Measurements from ENCODE around the gene PPFIA1. TPM values are rescaled to one million over a fixed set of nuclear protein-coding genes. Genes with fewer than 3 reads are reported as not detected.
"Not testable (repeated sequence)": the region's sequence is repeated elsewhere in the genome, so short reads cannot be mapped to it uniquely, and the experiment has no call there.

Gene PPFIA1
- total RNA-seq, 2 experiments from 2014 or later = 40.1 to 40.3 TPM

DNA sequence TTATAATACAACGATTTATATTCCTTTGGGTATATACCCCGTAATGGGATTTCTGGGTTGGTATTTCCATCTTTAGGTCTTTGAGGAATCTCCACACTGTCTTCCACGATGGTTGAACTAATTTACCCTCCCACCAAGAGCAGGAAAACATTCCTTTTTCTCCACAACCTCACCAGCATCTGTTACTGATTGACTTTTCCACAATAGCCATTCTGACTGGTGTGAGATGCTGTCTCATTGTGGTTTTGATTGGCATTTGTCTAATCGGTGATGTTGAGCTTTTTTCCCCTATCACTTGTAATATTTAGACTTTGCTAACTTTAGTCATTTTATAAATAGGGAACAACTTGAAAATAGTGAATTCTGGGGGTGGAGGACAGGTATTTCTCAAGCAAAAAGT lies 58.1 kb downstream of the PPFIA1 start:
- H3K4me3 Mint-ChIP-seq = no peak overlapping the region
- H3K4me1 Mint-ChIP-seq = peaks cover 2% of the 10 kb centered on the region
- H3K9me3 Mint-ChIP-seq = no peaks in the 10 kb centered on the region
- peaks cover 26% of the 10 kb centered on the region for H3K36me3 Mint-ChIP-seq
- ATAC-seq (ENCODE audit: low read depth) = no peak
- POLR2A ChIA-PET = interaction anchor here (0.5 kb wide), 1 partner anchor 8 kb away, joined by 4 read pairs; no protein-coding TSS in a partner anchor
- DNase-seq = no peak
- no peaks in the 10 kb centered on the region for H3K27me3 Mint-ChIP-seq
- H3K27ac Mint-ChIP-seq = no peak overlapping the region

DNA sequence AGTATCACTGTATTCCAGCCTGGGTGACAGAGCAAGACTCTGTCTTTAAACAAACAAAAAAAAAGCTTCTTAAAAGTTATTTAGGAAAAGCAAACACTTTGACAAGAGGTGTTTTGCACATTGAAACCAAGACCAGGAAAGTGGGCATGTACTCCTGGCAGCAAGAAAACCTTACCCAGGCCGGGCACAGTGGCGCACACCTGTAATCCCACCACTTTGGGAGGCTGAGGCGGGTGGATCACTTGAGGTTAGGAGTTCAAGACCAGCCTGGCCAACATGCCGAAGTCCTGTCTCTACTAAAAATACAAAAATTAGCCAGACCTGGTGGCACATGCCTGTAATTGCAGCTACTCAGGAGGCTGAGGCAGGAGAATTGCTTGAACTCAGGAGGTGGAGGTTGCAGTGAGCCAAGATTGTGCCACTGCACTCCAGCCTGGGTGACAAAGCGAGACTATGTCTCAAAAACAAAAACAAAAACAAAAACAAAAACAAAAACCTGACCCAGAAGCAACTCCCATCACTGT lies 60.9 kb downstream of the PPFIA1 start:
- ATAC-seq (ENCODE audit: low read depth); DNase-seq; H3K9me3 Mint-ChIP-seq; H3K27me3 Mint-ChIP-seq; POLR2A ChIA-PET; H3K4me1 Mint-ChIP-seq; H3K27ac Mint-ChIP-seq; H3K4me3 Mint-ChIP-seq: not testable (repeated sequence)
- H3K36me3 Mint-ChIP-seq = peaks cover 31% of the 10 kb centered on the region

DNA sequence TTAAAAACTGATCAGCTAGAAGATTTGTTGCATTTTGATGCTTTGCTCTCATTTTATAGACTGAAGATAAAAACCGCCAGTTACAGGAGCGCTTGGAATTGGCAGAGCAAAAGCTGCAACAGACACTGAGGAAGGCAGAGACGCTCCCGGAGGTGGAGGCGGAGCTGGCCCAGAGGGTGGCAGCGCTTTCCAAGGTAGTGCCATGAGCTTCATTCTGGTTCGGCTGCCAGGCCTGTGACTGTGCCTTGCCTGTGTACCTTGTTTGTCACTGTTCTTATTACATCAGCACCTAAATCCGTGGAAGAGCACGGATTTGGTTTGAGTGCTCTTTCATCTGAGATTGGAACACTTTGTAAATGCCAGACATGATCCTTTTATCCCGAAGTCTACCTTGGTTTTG lies 61.4 kb downstream of the PPFIA1 start:
- H3K4me3 Mint-ChIP-seq = no peak overlapping the region
- DNase-seq (no peak), ATAC-seq (ENCODE audit: low read depth) (no peak)
- H3K9me3 Mint-ChIP-seq = no peaks in the 10 kb centered on the region
- no peaks in the 10 kb centered on the region for H3K27me3 Mint-ChIP-seq
- H3K36me3 Mint-ChIP-seq = peaks cover 31% of the 10 kb centered on the region
- no peak overlapping the region for H3K27ac Mint-ChIP-seq
- no peaks in the 10 kb centered on the region for H3K4me1 Mint-ChIP-seq
- POLR2A ChIA-PET = no interaction called here

DNA sequence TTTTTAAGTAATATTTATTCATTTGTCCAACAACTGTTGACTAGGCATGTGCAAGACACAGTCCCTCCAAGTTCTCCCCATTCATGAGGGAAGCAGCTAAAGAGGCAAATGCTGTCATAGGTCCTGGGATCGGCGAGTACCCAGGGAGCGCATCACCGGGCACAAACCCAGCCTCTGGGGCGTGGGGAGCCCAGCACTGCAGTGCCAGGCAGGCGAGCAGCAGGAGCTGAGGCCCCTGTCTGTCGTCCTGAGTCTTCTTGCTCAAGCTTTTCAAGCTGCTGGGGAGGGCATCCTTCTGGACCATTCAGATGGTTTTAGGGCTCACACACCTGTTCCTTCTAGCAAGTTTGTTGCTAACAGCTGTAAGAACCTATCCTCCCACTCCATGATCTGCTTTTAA lies 62.1 kb downstream of the PPFIA1 start:
- Mint-ChIP-seq H3K27ac (no peak overlapping the region), H3K27me3 (no peaks in the 10 kb centered on the region), H3K9me3 (no peaks in the 10 kb centered on the region), H3K4me1 (no peaks in the 10 kb centered on the region), H3K36me3 (peaks cover 29% of the 10 kb centered on the region), H3K4me3 (no peak overlapping the region)
- no peak for DNase-seq
- ATAC-seq (ENCODE audit: low read depth) = no peak
- POLR2A ChIA-PET = no interaction called here

DNA sequence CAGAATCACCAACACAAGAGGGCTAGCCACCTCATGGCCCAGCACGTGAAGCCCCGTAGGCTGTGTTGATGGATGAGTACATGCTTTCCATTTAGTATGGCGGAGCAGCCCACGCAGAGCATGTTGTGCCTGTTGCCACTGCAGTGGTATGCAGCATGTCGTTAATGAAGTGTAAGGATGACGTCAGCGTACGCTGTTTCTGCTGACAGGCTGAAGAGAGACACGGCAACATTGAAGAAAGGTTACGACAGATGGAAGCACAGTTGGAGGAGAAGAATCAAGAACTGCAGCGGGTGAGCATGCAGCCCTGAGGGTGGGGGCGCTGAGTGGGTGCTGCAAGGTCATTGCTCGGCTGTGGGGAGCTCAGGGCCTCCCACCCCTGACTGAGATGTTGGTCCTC lies 62.8 kb downstream of the PPFIA1 start:
- Mint-ChIP-seq H3K4me3 (no peak overlapping the region), H3K27ac (no peak overlapping the region), H3K36me3 (peaks cover 27% of the 10 kb centered on the region), H3K9me3 (no peaks in the 10 kb centered on the region), H3K27me3 (no peaks in the 10 kb centered on the region), H3K4me1 (no peaks in the 10 kb centered on the region)
- ATAC-seq (ENCODE audit: low read depth) (no peak), DNase-seq (no peak)
- POLR2A ChIA-PET = no interaction called here

DNA sequence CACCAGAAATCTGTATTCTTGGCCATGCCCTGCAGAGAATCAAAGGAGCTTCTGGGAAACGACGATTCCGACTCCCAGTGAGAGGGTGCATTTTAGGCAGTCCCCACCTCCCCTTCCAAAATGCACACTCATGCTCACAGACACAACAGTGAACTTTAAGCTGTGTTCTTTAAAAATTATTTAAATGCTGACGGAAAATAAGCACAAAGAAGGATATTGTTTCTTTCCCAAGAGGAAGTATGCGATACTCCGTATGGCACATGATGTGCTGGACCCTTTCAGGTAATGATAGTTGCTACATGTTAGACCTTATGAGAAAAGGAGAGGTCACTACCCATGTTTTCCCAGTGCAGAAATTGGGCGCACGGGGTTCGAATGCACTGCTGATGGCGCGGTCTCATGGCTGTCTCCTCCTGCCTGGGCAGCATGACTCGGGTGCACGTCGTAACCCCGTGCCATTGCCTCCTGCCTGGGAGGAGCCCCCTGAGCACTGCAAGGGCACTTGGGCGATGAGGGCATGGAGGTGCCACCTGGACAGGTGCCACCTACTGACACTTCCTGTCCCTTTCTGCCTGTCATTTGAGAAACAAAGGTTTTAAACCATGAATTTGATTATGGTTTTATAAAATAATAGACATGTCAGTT lies 64.0 kb downstream of the PPFIA1 start:
- H3K27ac Mint-ChIP-seq = no peak overlapping the region
- no peaks in the 10 kb centered on the region for H3K27me3 Mint-ChIP-seq
- H3K4me1 Mint-ChIP-seq = peaks cover 3% of the 10 kb centered on the region
- no peak for ATAC-seq (ENCODE audit: low read depth)
- peaks cover 24% of the 10 kb centered on the region for H3K36me3 Mint-ChIP-seq
- no peak for DNase-seq
- no peaks in the 10 kb centered on the region for H3K9me3 Mint-ChIP-seq
- POLR2A ChIA-PET = no interaction called here
- no peak overlapping the region for H3K4me3 Mint-ChIP-seq

DNA sequence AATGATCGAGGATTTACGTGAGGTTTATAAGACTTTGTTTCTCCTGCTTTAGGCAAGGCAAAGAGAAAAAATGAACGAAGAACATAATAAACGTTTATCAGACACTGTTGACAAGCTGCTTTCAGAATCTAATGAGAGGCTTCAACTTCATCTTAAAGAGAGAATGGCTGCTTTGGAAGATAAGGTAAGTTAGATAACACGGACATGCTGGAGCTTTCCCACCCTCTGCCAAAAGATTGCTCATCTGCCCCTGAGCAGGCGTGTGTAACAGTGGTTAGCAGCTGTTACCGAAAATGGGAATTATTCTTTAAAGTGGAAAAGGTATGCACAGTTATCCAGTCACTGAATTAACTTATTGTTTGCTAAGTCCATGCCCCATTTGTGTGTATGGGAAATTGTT lies 65.0 kb downstream of the PPFIA1 start:
- H3K36me3 Mint-ChIP-seq = peaks cover 19% of the 10 kb centered on the region
- POLR2A ChIA-PET = no interaction called here
- no peaks in the 10 kb centered on the region for H3K9me3 Mint-ChIP-seq
- H3K4me3 Mint-ChIP-seq = no peak overlapping the region
- no peak overlapping the region for H3K27ac Mint-ChIP-seq
- ATAC-seq (ENCODE audit: low read depth) (no peak), DNase-seq (no peak)
- no peaks in the 10 kb centered on the region for H3K27me3 Mint-ChIP-seq
- H3K4me1 Mint-ChIP-seq = peaks cover 3% of the 10 kb centered on the region

DNA sequence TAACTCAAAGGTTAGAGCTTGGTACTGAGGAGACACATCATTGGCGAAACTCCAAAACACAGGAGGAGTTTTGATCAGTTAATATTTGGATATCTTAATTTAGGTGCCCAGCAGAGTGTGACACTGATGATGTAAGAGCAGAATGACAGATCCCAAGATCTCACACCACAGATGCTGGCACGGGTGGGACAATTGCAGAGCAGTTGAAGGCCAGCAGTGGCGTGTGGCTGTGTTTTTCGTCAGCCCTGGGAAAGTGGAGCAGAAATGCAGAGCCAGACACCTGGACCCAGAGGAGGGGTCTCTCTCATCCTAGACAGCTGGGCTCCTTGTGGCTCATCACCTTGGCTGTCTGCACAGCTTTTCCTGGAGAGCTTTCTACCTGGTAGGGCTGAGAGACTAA lies 68.1 kb downstream of the PPFIA1 start:
- peaks cover 3% of the 10 kb centered on the region for H3K4me1 Mint-ChIP-seq
- DNase-seq = no peak

DNA sequence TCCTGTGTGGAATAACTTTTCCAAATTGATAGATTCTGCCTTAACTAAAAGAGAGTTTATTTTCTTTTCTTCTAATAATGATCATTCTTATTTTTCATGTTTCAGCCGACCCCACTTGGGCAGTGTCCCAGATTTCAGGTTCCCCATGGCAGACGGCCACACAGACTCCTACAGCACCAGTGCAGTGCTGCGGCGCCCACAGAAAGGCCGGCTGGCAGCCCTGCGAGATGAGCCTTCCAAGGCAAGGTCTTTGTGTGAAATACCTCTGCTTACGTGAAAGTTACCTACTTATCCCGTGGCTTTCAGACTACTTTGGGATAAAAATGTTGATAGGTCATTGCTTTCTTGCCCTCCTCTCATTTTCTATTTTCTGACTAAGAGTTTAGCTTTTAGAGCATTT lies 68.6 kb downstream of the PPFIA1 start:
- POLR2A ChIA-PET = no interaction called here
- Mint-ChIP-seq H3K27ac (no peak overlapping the region), H3K27me3 (no peaks in the 10 kb centered on the region), H3K36me3 (peaks cover 13% of the 10 kb centered on the region), H3K4me3 (no peak overlapping the region), H3K4me1 (peaks cover 3% of the 10 kb centered on the region), H3K9me3 (no peaks in the 10 kb centered on the region)
- no peak for DNase-seq
- no peak for ATAC-seq (ENCODE audit: low read depth)

More for the DNA sequence above, 68.1 kb downstream of the PPFIA1 start:
- no peaks in the 10 kb centered on the region for H3K9me3 Mint-ChIP-seq
- no peak overlapping the region for H3K27ac Mint-ChIP-seq
- POLR2A ChIA-PET = no interaction called here
- H3K4me3 Mint-ChIP-seq = no peak overlapping the region
- ATAC-seq (ENCODE audit: low read depth) = no peak
- no peaks in the 10 kb centered on the region for H3K27me3 Mint-ChIP-seq
- peaks cover 16% of the 10 kb centered on the region for H3K36me3 Mint-ChIP-seq

DNA sequence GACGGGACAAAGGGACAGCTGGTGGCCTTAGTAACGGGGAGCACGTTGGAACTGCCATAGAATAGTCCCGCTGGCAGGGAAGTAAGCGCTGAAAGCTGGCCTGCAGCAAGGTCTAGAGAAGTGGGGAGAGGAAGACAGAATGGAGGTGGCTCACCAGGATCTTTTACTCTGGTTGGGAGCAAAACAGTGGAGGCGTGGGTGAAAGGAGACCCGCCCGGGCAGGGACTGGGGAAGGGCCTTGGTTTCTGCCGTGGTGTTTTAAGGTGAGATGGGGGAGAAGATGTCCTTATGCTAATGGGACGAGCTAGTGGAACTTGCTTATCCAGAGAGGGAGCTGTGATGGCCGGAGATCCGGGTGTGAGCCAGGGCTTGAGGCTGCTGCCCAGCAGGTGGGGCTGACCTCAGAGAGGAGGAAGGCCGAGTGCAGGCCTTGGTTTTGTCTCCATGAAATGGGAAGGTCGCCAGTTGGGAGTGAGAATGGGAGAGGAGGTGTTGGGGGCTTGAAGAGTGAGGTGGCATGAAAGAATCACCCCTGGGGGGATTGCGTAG lies 71.5 kb downstream of the PPFIA1 start:
- no peaks in the 10 kb centered on the region for H3K27me3 Mint-ChIP-seq
- POLR2A ChIA-PET = no interaction called here
- H3K9me3 Mint-ChIP-seq = no peaks in the 10 kb centered on the region
- no peak for ATAC-seq (ENCODE audit: low read depth)
- peaks cover 8% of the 10 kb centered on the region for H3K36me3 Mint-ChIP-seq
- no peak for DNase-seq
- no peak overlapping the region for H3K4me3 Mint-ChIP-seq
- H3K27ac Mint-ChIP-seq = no peak overlapping the region
- H3K4me1 Mint-ChIP-seq = peaks cover 3% of the 10 kb centered on the region

DNA sequence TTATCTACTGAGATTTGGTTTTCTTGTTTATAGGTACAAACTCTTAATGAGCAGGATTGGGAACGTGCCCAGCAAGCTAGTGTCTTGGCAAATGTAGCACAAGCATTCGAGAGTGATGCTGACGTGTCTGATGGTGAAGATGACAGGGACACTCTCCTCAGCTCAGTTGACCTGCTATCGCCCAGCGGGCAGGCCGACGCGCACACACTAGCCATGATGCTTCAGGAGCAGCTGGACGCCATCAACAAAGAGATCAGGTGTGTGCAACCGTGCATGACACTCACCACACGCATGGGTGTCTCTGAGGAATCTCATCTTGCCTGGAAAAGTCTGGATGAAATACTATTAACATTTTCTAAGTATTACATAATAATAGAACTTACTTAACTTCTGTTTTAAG lies 73.1 kb downstream of the PPFIA1 start:
- peaks cover 8% of the 10 kb centered on the region for H3K36me3 Mint-ChIP-seq
- no peak for ATAC-seq (ENCODE audit: low read depth)

DNA sequence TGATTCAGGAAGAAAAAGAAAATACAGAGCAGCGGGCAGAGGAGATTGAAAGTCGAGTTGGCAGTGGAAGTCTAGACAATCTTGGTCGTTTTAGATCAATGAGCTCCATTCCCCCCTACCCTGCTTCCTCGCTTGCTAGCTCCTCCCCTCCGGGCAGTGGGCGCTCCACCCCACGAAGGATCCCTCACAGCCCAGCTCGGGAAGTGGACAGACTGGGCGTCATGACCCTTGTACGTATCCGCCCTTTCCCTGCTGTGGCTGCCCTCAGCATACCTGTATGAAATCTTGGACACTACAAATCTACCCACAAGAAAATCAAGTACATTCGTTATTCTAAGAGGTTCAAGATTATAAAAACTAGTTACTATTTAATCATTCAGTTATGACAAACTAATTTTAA lies 77.7 kb downstream of the PPFIA1 start:
- H3K36me3 Mint-ChIP-seq = peaks cover 12% of the 10 kb centered on the region
- POLR2A ChIA-PET = no interaction called here

More for the DNA sequence above, 73.1 kb downstream of the PPFIA1 start:
- Mint-ChIP-seq H3K4me3 (no peak overlapping the region), H3K27ac (no peak overlapping the region), H3K9me3 (no peaks in the 10 kb centered on the region), H3K4me1 (no peaks in the 10 kb centered on the region), H3K27me3 (no peaks in the 10 kb centered on the region)
- POLR2A ChIA-PET = no interaction called here
- DNase-seq = no peak

DNA sequence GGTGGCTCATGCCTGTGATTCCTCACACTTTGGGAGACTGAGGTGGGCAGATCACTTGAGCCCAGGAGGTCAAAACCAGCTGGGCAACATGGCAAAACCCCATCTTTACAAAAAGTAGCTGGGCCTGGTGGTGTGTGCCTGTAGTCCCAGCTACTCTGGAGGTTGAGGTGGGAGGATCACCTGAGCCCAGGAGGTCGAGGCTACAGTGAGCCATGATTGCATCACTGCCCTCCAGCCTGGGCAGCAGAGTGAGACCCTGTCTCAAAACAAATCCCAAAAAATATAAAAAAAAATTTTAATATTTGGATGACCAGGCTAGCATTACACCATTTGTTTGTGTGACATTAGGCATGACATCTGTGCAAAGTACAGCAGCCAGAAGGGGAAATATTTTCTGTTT lies 78.1 kb downstream of the PPFIA1 start:
- H3K36me3 Mint-ChIP-seq = peaks cover 12% of the 10 kb centered on the region
- no peaks in the 10 kb centered on the region for H3K27me3 Mint-ChIP-seq
- no peak overlapping the region for H3K27ac Mint-ChIP-seq
- ATAC-seq (ENCODE audit: low read depth) (no peak), DNase-seq (no peak)
- no peaks in the 10 kb centered on the region for H3K9me3 Mint-ChIP-seq
- H3K4me3 Mint-ChIP-seq = no peak overlapping the region
- POLR2A ChIA-PET = no interaction called here
- no peaks in the 10 kb centered on the region for H3K4me1 Mint-ChIP-seq

More for the DNA sequence above, 77.7 kb downstream of the PPFIA1 start:
- H3K4me1 Mint-ChIP-seq = no peaks in the 10 kb centered on the region
- H3K4me3 Mint-ChIP-seq = no peak overlapping the region
- H3K9me3 Mint-ChIP-seq = no peaks in the 10 kb centered on the region
- H3K27me3 Mint-ChIP-seq = no peaks in the 10 kb centered on the region
- no peak for DNase-seq
- H3K27ac Mint-ChIP-seq = no peak overlapping the region
- no peak for ATAC-seq (ENCODE audit: low read depth)

DNA sequence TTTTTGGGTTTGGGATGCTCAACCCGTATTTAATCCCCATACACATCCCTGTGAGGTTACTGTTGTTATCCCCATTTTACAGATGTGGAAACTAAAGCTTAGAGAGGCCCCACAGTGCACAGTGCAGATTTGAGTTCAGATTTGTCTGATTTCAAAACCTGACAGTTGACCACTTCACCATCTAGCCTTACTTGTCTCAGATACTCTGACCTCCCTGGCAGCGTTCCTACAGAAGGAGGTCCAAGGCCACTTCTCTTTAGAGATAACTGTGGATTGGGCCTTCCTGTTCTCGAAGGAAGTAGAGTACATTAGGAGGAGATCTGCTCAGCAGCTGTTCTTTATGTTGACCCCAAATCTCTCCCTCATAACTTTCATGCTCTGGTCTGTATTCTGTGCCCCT lies 81.2 kb downstream of the PPFIA1 start:
- Mint-ChIP-seq H3K27me3 (no peaks in the 10 kb centered on the region), H3K27ac (no peak overlapping the region), H3K36me3 (peaks cover 11% of the 10 kb centered on the region), H3K4me3 (no peak overlapping the region), H3K9me3 (no peaks in the 10 kb centered on the region), H3K4me1 (no peaks in the 10 kb centered on the region)
- DNase-seq = no peak
- ATAC-seq (ENCODE audit: low read depth) = no peak
- POLR2A ChIA-PET = no interaction called here
